Suprapubic skin (tissue), 4 donors: ENCODE measurements around the gene MTG2.

ENCODE experiments used
- CTCF ChIP-seq, 2 donors: fragments of 200-600 bp in 1 of 2; fragments of 450-650 bp in 1 of 2; sonication (generic) in 1 of 2; IDR thresholded peaks; one replicate each; pipeline ENCODE4 v1.5.1; 2016 to 2019; ENCODE audit warnings: antibody characterized with exemption in 2 of 2, mild to moderate bottlenecking in 1 of 2, moderate library complexity in 1 of 2
- EP300 ChIP-seq: sonication (generic); formaldehyde crosslinking; IDR thresholded peaks from one replicate; pipeline ENCODE4 v1.6.1; 2017; ENCODE audit warnings: antibody characterized with exemption
- POLR2A ChIP-seq, 2 donors: fragments of 450-650 bp; IDR thresholded peaks; one replicate each; pipeline ENCODE4 v1.6.1; 2017; ENCODE audit warnings: antibody characterized with exemption in 2 of 2, mild to moderate bottlenecking in 2 of 2, moderate library complexity in 2 of 2
- POLR2AphosphoS5 ChIP-seq, 3 donors: sonication (generic); formaldehyde crosslinking; IDR thresholded peaks; one replicate each; pipeline ENCODE4 v1.6.1; 2017; ENCODE audit warnings: antibody characterized with exemption in 3 of 3

- TF ChIP-seq CTCF (IDR thresholded peaks at IDR 0.05) (no peak), POLR2A (IDR thresholded peaks at IDR 0.05) (no peak), POLR2AphosphoS5 (IDR thresholded peaks at IDR 0.05) (no peak), EP300 (no peak)
Measured at GRCh38 chr20:62168890-62169435, 13.9 kb upstream of the MTG2 start.
